Amygdala (tissue), 56 donors: ENCODE measurements around the gene AUTS2.

Experiments used
- DNase-seq, 56 donors: peaks; one replicate each; lab custom pipeline; 2025; lab: John Stamatoyannopoulos, UW

AUTS2 gene

DNA sequence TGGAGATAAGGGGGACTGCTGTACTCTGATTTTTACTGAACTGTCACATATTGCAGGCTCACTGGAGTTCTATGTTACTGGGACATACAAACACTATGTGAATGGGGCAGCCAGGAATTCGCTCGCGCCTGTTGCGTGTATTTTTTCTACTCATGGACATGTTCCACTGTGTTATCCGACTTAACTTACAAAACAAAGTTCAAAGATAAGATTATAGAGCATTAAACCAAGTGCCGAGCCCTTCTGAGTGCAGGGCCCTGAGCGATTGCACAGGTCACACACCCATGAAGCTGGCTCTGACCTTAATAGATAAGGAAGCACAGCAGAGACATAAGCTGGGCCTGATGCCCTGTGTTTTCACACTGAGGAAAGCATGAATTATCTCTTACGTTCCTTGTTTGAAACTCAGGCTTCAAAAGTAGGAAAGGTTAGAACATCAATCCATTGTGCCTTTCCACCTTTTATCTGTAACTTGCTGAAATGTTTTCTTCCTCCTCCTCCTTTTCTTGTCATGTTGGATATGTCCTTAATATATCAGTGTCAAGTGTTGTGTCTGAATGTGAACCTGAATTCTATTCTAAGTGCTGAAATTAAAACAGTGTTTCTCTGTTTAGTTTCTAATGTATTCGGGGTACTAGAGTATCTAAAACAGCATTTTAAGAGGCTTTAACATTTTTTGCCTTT lies 273.8 kb downstream of the AUTS2 start:
- DNase-seq: no peak

DNA sequence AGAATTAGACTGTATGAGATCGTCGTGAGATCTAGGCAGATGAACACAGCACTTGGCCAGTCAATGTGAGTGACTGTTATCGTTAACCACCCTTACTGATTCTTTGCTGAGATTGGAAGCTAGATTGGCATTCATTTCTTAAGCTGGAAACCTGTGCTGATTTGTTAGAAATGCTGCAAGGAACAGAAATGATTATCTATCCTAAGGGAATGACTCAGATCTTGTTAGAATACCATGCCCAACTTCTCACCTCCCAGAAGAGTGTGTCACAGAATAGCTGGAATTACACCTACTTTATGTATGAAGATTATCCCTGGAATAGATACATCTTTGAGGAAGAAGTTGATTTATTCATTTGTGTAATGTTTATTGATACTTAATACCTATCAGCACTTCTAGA lies 275.2 kb downstream of the AUTS2 start:
- DNase-seq: no peak

DNA sequence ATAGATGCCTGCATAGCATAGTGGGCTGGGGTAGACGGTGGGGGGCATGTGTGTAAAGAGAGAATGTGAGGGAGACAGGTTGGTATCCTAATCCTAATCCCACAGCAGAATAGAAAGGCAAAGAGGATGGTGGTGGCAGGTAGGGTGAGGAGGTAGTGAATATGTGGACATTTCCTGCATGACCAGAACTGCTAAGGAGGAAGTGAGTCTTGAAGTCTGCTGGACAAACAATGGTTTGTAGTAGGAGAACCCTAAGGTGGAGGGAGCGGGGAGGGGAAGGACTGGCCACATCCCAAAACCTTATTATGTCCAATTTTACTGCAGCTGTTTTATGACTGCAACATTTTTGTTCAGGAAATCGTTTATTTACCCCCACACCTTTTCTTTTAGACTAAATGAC lies 279.7 kb downstream of the AUTS2 start:
- DNase-seq: no peak

DNA sequence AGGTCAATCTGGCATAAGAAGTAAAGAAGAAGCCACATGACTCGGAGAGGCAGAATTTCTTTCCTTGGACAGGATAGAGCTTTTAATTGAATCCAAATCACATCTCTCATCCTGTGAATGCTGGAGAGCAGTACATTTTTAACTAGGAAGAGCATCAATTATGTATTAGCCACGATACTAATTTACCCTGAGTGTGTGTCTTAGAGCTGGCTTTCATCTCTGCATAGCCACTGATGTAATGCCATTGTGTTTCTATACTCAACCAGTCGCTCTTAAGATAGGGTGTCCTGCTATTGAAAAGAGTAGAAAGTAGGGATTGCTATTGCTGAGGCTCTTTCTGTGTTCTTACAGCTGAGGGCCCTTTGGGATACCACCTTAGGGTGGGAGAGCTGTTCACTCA lies 280.3 kb downstream of the AUTS2 start:
- no peak for DNase-seq

DNA sequence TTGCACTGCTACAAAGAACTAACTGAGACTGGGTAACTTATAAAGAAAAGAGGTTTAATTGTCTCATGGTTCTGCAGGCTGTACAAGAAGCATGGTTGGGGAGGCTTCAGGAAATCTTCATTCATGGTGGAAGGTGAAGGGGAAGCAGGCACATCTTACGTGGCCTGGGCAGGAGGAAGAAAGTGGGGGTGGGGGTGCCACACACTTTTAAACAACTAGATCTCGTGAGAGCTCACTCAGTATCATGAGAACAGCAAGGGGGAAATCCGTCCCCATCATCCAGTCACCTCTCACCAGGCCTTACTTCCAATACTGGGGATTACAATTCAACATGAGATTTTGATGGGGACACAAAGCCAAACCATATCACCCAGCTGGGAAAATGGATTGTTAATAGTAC lies 281.7 kb downstream of the AUTS2 start:
- no peak for DNase-seq

DNA sequence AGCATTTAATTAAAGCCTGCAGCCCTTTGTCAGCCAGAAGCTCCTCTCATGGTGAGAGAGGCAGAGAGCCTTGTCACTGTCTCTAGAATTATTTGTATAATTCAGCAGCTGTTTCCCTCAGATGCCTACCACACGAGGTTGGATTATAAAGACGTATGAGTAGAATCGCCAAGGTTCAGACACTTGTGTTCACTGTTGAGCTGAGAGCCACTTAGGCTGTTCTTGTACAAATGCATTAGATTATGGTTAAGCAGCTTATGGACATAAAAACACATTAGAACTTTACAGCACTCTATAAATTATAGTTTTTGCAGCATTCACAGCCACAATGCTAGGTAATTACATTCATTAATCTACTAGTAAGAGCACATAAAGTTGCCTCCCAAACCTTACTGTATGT lies 282.6 kb downstream of the AUTS2 start:
- no peak for DNase-seq

DNA sequence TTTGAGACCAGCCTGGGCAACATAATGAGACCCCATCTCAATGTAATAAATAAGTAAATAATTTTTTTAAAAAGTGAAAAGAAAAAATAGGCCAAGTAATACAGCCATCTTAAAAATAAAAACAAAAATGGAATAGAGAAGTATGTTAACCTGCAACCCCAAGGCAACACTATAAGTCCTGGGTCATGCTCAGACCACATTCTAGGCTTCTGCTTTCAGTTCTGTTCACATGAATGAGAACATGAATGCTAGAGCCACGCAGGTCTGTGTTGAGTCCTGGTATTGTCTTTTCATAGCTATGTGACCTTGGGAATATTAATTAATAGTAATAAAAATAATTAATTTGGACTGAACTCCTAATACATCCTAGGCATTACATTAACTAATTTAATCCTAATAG lies 284.0 kb downstream of the AUTS2 start:
- DNase-seq: no peak

DNA sequence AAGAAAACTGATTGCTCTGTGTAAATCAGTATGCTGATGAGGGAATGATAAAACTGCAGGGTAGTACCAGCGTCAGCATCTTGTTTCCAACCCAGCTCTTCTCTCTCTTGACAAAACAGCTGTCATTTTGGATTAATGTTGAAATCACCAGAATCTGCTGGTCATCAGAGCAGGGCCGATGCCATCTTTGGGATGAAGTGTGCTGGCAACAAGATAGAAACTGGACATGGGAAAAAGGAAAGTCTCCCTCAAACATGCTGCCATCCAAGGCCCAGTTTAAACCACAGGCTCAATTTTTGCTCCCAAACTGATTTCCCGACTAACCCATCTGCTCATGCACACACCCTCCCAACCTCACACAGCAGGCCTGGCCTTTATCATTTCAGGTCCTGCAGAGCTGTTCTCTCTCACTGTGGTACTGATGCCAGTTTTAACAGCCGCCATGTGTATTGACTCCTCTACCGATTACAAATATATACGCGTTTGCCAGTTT lies 285.2 kb downstream of the AUTS2 start:
- no peak for DNase-seq

DNA sequence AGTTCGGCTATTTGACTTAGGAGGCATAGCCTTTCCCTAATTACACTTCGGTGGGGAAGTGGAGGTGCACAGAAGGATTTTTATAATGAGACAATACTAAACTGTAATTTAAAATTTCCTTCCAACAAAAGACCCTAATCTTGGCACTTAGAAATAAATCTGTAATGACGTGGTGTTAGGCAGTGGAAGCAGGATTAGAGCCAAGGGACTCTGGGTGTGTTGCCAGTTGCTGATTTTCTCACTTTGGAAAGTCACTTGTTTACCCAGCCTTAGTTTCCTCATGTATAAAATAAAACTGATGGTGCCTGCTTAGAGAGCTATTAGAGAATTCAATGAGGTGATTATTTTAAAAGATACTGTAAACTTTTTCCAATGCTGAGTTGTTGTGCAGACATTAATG lies 287.2 kb downstream of the AUTS2 start:
- peak in 1 of 56 donors; percentile 3 for DNase-seq

DNA sequence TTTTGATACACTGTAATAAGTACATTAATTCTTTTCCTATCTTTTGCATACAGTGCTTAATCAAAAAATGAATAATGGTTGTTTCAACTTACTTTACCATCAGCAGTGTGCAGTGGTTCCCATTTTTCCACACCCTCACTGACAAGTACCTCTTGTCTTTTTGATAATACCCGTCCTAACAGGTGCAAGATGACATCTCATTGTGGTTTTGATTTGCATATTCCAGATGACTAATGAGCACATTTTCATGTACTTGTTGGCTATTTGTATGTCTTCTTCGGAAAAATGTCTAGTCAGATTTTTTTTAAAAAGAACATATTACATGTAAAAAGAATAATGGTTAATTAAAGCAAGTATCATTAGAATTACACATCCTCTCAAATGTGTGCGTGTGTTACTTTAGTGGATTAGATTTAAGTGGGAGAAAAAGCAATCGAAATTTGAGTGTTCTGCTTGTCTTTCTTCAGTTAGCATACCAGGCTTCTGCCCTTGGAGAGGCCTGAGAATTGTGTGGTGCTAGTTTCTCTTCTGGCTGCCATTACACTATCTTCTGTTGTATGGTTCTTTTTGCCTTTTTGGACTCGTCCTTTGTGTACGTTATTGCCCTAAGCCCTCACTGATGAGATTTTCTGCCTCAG lies 291.2 kb downstream of the AUTS2 start:
- no peak for DNase-seq

DNA sequence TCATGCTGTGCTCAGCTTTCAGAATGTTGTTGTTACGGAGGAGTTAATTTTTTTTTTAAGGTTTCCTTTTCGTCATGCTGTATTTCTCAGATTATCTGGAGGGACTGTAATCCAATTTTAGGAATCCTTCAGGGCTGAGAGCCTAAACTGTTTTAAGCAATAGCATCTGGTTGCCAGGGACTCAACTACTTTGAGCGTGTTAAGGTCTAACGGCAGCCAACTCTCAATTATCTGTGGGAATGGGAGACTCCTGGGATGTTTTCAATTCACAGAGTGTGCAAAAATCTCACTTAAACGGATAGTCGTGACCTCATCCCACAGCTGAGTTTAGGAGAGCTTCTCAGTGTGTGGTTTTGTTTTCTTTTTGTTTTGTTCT lies 291.7 kb downstream of the AUTS2 start:
- DNase-seq: no peak

DNA sequence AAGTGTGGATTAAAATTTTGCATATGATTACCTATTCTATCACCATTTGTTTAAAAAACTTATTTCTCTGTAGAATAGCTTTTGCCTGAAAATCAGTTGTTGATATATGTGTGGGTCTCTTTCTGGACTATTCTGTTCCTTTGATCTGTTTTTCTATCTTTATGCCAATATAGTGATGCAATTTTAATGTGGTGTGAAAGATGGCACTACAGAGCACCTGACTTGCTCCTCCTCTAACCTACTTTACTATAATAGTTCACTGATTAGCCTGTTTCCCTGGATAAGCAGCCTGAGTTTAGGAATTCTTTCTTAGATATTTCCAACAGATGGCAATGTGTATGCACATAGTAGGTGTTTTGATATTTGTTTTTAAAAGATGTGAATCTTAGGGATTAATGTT lies 294.5 kb downstream of the AUTS2 start:
- no peak for DNase-seq

DNA sequence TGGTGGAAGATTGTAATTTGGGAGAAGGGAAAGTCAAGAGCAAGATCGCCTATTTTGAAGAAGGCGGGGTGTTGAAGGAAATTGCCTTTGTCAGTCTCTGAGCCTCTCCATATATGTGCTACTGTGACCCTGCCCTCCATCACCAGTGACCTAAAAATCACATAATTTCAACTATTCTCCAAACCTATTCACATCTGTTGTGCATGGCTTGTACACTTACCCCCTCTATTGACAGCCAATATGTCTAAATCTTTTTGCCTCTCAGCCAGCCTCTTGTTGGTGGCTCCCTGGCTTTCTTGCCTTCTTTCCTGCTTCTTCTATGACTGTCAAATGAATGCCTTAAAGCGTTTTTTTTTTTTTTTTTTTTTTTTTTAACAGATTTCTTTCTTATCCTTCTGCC lies 295.6 kb downstream of the AUTS2 start:
- DNase-seq: peak in 1 of 56 donors; percentile 2

DNA sequence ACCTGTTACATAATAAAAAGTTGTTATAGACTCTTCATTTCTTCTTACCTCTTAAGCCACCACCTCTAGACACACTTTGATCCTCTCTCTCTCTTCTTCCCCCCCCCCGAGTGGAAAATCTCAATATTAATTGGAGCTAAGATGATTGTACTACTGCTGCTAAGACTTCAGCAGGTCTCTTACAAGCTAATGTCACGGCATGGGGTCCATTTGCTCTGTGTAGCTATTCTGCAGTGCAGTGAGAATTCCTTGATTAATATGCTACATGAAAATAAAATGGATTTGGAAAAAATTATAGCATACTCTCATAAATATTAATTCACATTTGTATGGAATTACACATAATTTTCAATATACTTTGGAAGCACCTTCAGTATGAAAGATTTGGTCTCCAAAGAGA lies 297.2 kb downstream of the AUTS2 start:
- DNase-seq: no peak

DNA sequence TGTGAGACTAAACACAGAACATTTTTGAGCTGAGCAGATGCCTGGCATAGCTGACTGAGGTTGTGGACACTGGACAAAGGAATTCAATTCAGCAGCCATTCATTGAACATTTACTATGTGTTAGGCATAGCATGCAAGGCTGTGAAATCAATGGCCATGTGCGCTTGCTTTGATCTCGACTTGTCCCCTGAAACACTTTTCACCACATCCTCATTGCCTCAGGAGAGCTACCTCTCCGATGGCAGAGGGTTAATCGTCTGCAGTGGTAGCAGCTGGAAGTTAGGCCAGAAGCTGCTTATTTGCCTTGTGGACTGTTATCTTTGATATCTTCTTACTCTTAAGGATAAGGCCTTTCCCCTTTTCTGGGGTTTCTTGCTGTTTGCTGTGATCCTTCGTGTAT lies 297.8 kb downstream of the AUTS2 start:
- DNase-seq: no peak

DNA sequence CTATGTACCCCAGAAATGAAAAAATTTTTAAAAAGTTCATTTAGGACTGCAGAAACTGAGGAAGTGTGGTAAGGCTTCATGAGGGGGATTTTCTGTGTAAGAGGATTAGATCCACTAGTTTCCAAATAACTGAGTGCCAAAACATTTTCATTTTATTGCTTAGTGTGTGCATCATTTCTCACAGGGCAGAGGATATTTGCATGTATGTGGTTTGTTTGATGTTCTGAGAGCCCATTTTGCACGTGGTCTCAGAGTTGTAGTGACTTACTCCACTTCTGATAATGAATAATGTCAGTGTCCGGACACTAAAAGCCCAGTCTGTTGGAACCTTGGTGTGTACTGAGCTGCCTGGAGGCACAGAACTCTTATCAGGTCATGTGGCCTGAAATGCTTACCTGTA lies 299.9 kb downstream of the AUTS2 start:
- DNase-seq: no peak

DNA sequence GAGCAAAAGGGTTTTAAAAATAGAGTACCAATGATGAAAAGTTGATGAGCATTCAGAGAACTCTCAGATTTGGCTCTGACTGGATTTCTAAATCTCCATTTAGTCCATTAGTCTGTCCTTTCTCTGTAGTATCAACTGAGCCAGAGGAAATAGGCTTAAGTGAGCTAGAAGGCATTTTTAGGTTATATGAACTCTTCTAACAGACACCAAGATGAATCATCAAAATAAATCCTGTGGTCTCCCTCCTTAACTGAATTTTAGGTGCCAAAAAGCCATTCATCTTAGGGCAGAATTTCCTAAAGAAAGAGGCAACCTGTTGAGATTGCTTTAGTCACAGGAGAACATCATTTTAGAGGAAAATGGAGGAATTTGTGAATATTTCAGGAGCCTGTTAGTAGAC lies 305.1 kb downstream of the AUTS2 start:
- no peak for DNase-seq

DNA sequence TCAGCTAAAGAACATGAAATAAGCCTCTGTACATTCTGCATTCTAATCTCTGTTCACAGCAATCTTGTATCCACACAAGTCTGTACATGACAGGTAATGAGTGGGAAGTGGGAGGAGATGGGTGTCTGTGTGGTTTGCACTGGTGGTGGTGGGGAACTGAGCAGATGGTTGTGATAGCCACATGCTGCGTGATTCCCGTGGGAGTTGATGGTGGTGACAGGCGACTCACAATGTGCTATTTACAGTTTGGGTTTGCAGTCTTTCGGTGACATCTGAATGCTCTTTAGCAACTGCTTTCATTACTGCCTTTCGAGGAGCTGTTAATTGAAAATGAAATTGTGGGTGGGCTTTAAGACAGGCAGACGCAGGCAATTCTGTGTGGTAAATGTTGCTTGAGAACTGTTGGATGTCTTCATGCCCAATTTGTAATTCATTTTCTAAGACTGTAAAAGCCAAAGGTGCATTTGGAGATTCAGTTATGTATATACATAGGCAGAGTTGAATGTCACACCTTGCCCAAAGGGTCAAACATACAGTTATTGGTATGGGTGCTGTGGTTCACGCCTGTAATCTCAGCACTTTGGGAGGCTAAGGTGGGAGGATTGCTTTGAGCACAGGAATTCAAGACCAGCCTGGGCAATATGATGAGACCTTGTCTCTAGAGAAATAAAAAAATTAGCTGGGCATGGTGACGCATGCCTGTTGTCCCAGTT lies 308.2 kb downstream of the AUTS2 start:
- DNase-seq: peak in 26 of 56 donors; percentile 3 to 82 (median 20)

DNA sequence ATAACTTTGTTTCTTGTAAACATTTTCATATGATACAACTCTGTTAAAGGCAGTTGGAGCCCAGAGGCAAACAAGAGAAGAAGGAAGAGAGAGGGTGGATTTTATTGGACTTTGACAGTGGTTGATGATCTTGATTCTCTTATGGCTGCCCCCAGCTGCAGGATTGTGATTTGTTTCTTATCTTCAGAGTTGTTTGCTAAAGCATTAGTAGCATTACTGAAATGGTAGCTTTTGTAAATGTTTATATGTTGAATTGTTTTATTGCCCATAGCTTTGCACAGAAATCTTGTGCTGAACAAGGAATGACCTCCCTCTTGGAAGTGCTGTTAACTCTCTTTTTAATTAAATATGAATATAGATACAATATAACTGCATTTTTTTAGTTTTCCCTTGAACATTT lies 309.4 kb downstream of the AUTS2 start:
- no peak for DNase-seq

DNA sequence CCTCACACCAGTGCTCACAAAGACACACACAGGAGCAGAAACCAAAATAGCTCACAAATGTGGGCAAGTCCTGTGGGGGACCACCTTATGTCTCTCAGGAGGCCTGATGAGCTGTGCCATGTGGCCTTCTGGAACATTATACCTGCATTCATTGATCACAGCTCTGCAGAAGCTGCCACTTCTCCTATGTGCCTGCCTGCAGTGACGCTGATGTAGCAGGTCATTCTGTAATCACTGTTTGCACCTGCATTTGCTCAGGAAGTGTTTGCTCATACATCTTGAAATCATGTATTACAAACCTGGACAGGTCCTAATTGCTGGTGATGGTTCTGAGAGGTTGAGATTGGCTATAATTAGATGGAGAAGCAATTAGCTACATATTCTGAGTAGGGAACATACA lies 310.2 kb downstream of the AUTS2 start:
- no peak for DNase-seq

DNA sequence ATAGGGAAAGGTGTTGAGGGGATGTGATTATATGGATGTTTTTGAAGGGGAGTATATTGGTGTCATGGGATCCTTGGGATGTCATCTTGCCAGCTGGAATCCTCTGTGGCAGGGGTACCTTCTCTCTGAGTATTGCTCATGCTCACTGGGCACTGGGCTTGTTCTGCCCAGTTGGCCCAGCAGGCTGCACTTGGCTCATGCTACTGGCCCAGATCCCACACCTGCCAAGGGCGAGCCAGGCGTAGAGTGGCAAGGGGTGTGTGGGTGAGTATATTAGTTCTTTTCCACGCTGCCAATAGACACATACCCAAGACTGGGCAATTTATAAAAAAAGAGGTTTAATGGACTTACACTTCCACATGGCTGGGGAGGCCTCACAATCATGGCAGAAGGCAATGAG lies 311.9 kb downstream of the AUTS2 start:
- DNase-seq: no peak

DNA sequence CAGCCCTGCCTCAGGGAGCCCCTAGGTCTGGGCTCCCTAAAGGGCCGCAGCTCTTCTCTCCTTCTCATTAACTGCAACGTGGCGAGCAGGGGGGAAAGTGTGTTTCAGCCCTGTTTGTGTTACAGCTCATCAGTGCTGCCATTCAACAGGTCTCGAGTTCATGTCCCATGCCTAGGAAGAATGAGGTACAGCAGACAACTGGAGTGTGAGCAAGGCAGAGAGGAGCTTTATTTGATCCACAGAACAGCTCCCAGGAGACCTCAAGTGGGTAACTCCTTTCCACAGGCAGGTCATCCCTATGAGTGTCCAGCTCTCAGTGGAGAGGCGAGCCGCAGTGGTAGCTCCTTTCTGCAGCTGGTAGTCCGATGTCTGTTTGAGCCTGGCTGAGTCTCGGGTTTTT lies 313.1 kb downstream of the AUTS2 start:
- DNase-seq: no peak
